HepG2 (cell line): Measurements from ENCODE around the gene GSTT2. TPM values are rescaled to one million over a fixed set of nuclear protein-coding genes. Genes with fewer than 3 reads are reported as not detected.
A peak's percentile ranks its signal among the peaks of the same experiment; 100 is the strongest.

ENCODE experiments used
- AKAP8 ChIP-seq: sonication (generic); formaldehyde crosslinking; IDR thresholded peaks from 2 replicates; pipeline ENCODE4 v1.5.1; 2020; ENCODE audit warnings: mild to moderate bottlenecking, missing genetic modification reagents
- ARID3A ChIP-seq: IDR thresholded peaks from 2 replicates; pipeline ENCODE4 v1.6.1; 2012; ENCODE audit warnings: low read depth, low read length, improper control_type of control experiment
- CCDC6 ChIP-seq: sonication (generic); formaldehyde crosslinking; IDR thresholded peaks from 2 replicates; pipeline ENCODE4 v1.8.1; 2022; ENCODE audit warnings: mild to moderate bottlenecking, missing genetic modification reagents, moderate library complexity
- CREM ChIP-seq, 2 experiments: sonication (generic) in 1 of 2; formaldehyde crosslinking in 1 of 2; IDR thresholded peaks; 2 replicates each; pipeline versions ENCODE4 v1.4.0 to v1.6.1; 2016 to 2020; ENCODE audit warnings: antibody characterized with exemption in 1 of 2, mild to moderate bottlenecking in 1 of 2, missing genetic modification reagents in 1 of 2
- ELF3 ChIP-seq: IDR thresholded peaks from 2 replicates; pipeline ENCODE4 v1.6.1; 2016; ENCODE audit warnings: missing genetic modification reagents, missing compliant biosample characterization
- EP300 ChIP-seq, 3 experiments: sonication (generic) in 1 of 3; formaldehyde crosslinking in 1 of 3; IDR thresholded peaks; 2 replicates each; pipeline versions ENCODE4 v1.5.1 to v1.6.1; 2011 to 2020; ENCODE audit warnings: low read depth in 2 of 3, low read length in 2 of 3, borderline replicate concordance in 1 of 3, improper control_type of control experiment in 1 of 3, mild to moderate bottlenecking in 1 of 3, missing genetic modification reagents in 1 of 3, moderate library complexity in 1 of 3
- MAFF ChIP-seq: IDR thresholded peaks from 2 replicates; pipeline ENCODE4 v1.6.1; 2011; ENCODE audit warnings: low read depth, low read length, improper control_type of control experiment
- MEIS2 ChIP-seq: sonication (generic); formaldehyde crosslinking; IDR thresholded peaks from 2 replicates; pipeline ENCODE4 v1.9.0; 2021; ENCODE audit warnings: mild to moderate bottlenecking, missing genetic modification reagents
- NFE2 ChIP-seq: sonication (generic); formaldehyde crosslinking; IDR thresholded peaks from 2 replicates; pipeline ENCODE4 v1.4.0; 2020; ENCODE audit warnings: missing genetic modification reagents
- PPARG ChIP-seq: conservative IDR thresholded peaks from 2 replicates; pipeline ENCODE4 v1.6.1; 2016; ENCODE audit warnings: missing biosample characterization, missing genetic modification reagents
- SNAI1 ChIP-seq: sonication (generic); formaldehyde crosslinking; IDR thresholded peaks from 2 replicates; pipeline ENCODE4 v1.5.0; 2020; ENCODE audit warnings: mild to moderate bottlenecking, missing genetic modification reagents, borderline replicate concordance
- TBX2 ChIP-seq: sonication (generic); formaldehyde crosslinking; IDR thresholded peaks from 2 replicates; pipeline ENCODE4 v1.5.0; 2020; ENCODE audit warnings: missing genetic modification reagents, mild to moderate bottlenecking, borderline replicate concordance
- TCF12 ChIP-seq, 2 experiments: fragments of 450-650 bp in 1 of 2; sonication (generic) in 1 of 2; formaldehyde crosslinking in 1 of 2; IDR thresholded peaks; 2 replicates each; pipeline versions ENCODE4 v1.6.1 to v1.8.0; 2017 to 2022; ENCODE audit warnings: antibody characterized with exemption in 1 of 2, mild to moderate bottlenecking in 1 of 2, missing genetic modification reagents in 1 of 2, moderate library complexity in 1 of 2
- TCF7L2 ChIP-seq: IDR thresholded peaks from 2 replicates; pipeline ENCODE4 v1.6.1; 2011; ENCODE audit warnings: mild to moderate bottlenecking, low read depth, low read length, moderate library complexity
- TOPORS ChIP-seq: sonication (generic); formaldehyde crosslinking; IDR thresholded peaks from 2 replicates; pipeline ENCODE4 v1.8.0; 2023; ENCODE audit warnings: mild to moderate bottlenecking, missing genetic modification reagents
- TRIM22 ChIP-seq: fragments of 450-650 bp; IDR thresholded peaks from 2 replicates; pipeline ENCODE4 v1.6.1; 2017
- ZBTB10 ChIP-seq: sonication (generic); formaldehyde crosslinking; IDR thresholded peaks from 2 replicates; pipeline ENCODE4 v1.4.0; 2020; ENCODE audit warnings: missing genetic modification reagents, borderline replicate concordance
- ZNF138 ChIP-seq: sonication (generic); formaldehyde crosslinking; IDR thresholded peaks from 2 replicates; pipeline ENCODE4 v1.5.0; 2020; ENCODE audit warnings: mild to moderate bottlenecking, low read depth, missing genetic modification reagents
- ZNF17 ChIP-seq: sonication (generic); formaldehyde crosslinking; IDR thresholded peaks from 2 replicates; pipeline ENCODE4 v1.5.0; 2020; ENCODE audit warnings: mild to moderate bottlenecking, missing genetic modification reagents
- ZNF333 ChIP-seq: sonication (generic); formaldehyde crosslinking; IDR thresholded peaks from 2 replicates; pipeline ENCODE4 v1.4.0; 2020; ENCODE audit warnings: mild to moderate bottlenecking, missing genetic modification reagents, borderline replicate concordance
- ZNF598 ChIP-seq: sonication (generic); formaldehyde crosslinking; IDR thresholded peaks from 2 replicates; pipeline ENCODE4 v1.5.1; 2020; ENCODE audit warnings: mild to moderate bottlenecking, missing genetic modification reagents, borderline replicate concordance
- ZNF644 ChIP-seq: IDR thresholded peaks from 2 replicates; pipeline ENCODE4 v1.6.1; 2016; ENCODE audit warnings: low read depth
- ZNF674 ChIP-seq: sonication (generic); formaldehyde crosslinking; IDR thresholded peaks from 2 replicates; pipeline ENCODE4 v1.5.0; 2020; ENCODE audit warnings: low read depth, mild to moderate bottlenecking, missing genetic modification reagents
- ZNF703 ChIP-seq: sonication (generic); formaldehyde crosslinking; IDR thresholded peaks from 2 replicates; pipeline ENCODE4 v1.5.1; 2020; ENCODE audit warnings: missing genetic modification reagents, mild to moderate bottlenecking, moderate library complexity, borderline replicate concordance
- polyA plus RNA-seq, 8 experiments: library from polyadenylated mRNA; depleted of rRNA in 3 of 8; stranded (reverse) in 7 of 8; unstranded in 1 of 8; fragments of >200 nt; fragmentation: Illumina TruSeq in 4 of 8; extraction: Trizol in 4 of 8; gene quantifications; 2 replicates each; pipeline versions ENCODE4 v1.2.1 to v1.2.3, GENCODE V29; 2011 to 2016; ENCODE audit warnings: low read depth in 4 of 8, missing spikeins in 1 of 8, mixed read lengths in 1 of 8; ENCODE audit not compliant: insufficient read depth in 1 of 8
- total RNA-seq, 5 experiments: library from RNA; depleted of rRNA; stranded (reverse); fragments of >200 nt; fragmentation: Illumina TruSeq; extraction: Trizol; gene quantifications; 2 replicates each; pipeline ENCODE4 v1.2.3, GENCODE V29; 2016; ENCODE audit warnings: low read depth in 1 of 5

The GSTT2 gene
- total and polyA plus RNA-seq, 2 of the 13 experiments (the other 11 are each of a cell fraction or from before 2014, with no cell fraction given): not detected

- TF ChIP-seq SNAI1 (CRISPR knock-in tag) (no peak), TCF7L2 (peak; percentile 77), TCF12 (IDR thresholded peaks at IDR 0.05) (no peak), TCF12 (CRISPR knock-in tag; IDR thresholded peaks at IDR 0.05) (no peak), ZNF17 (CRISPR knock-in tag) (no peak), MAFF (no peak), TRIM22 (no peak), ZNF644 (CRISPR knock-in tag) (no peak), ARID3A (peak; percentile 41; the same call in 1 of the 2 replicates), NFE2 (no peak), ELF3 (CRISPR knock-in tag) (peak; percentile 81), PPARG (peak; percentile 50; the same call in 1 of the 2 replicates), CCDC6 (CRISPR knock-in tag) (0 out of 2 replicates have a peak, but pooled peaks have one; percentile 42), ZNF138 (CRISPR knock-in tag) (no peak), ZNF333 (CRISPR knock-in tag) (no peak), EP300 (IDR thresholded peaks at IDR 0.05; ENCODE audit: low read depth in 2 of 2, low read length in 2 of 2) (peak; percentile 29 to 87; a peak in 2 of 4 replicates), EP300 (CRISPR knock-in tag; IDR thresholded peaks at IDR 0.05; ENCODE audit: borderline replicate concordance) (peak; percentile 77), TBX2 (CRISPR knock-in tag) (peak; percentile 49; the same call in 1 of the 2 replicates), AKAP8 (CRISPR knock-in tag) (peak; percentile 54; the same call in 1 of the 2 replicates), MEIS2 (CRISPR knock-in tag) (no peak), ZBTB10 (CRISPR knock-in tag) (no peak), TOPORS (CRISPR knock-in tag) (no peak; the same call in 1 of the 2 replicates), ZNF674 (CRISPR knock-in tag) (no peak), CREM (IDR thresholded peaks at IDR 0.05) (peak; percentile 63; the same call in 1 of the 2 replicates), CREM (CRISPR knock-in tag; IDR thresholded peaks at IDR 0.05) (no peak), ZNF598 (CRISPR knock-in tag) (no peak), ZNF703 (CRISPR knock-in tag) (no peak)
Measured at GRCh38 chr22:24009227-24010017, 29.5 kb downstream of the GSTT2 start (continued).
